Breast epithelium (tissue), 4 donors: ENCODE data around the gene CCDC88C. TPM values are rescaled to one million over a fixed set of nuclear protein-coding genes. Genes with fewer than 3 reads are reported as not detected.
A peak's percentile ranks its signal among the peaks of the same experiment; 100 is the strongest.

Source experiments
- DNase-seq, 2 donors: peaks; one replicate each; pipeline ENCODE4 v3.0.0-alpha.2; 2019; ENCODE audit warnings: low spot score in 2 of 2
- H3K27ac ChIP-seq, 2 donors: fragments of 200-600 bp; sonication (generic) in 1 of 2; one replicate each; pipeline ENCODE4 v1.5.1; 2016 to 2019; ENCODE audit warnings: mild to moderate bottlenecking in 1 of 2
- H3K27me3 ChIP-seq, 2 donors: fragments of 200-600 bp; sonication (generic) in 1 of 2; one replicate each; pipeline versions ENCODE4 v1.5.1 to v1.6.0; 2017 to 2019; ENCODE audit warnings: control low read depth in 1 of 2, mild to moderate bottlenecking in 1 of 2
- H3K36me3 ChIP-seq: fragments of 200-600 bp; one replicate; pipeline ENCODE4 v1.5.1; 2019
- H3K4me1 ChIP-seq, 2 donors: fragments of 200-600 bp; sonication (generic); one replicate each; pipeline ENCODE4 v1.5.1; 2016 to 2019; ENCODE audit warnings: control low read depth in 1 of 2
- H3K4me3 ChIP-seq, 3 donors: fragments of 200-600 bp; sonication (generic); 1 replicate in 2 of 3; 2 replicates in 1 of 3; pipeline ENCODE4 v1.5.1; 2016 to 2019; ENCODE audit warnings: mild to moderate bottlenecking in 3 of 3, moderate library complexity in 2 of 3
- H3K9me3 ChIP-seq, 2 donors: fragments of 200-600 bp; sonication (generic) in 1 of 2; one replicate each; pipeline ENCODE4 v1.5.1; 2016 to 2019; ENCODE audit warnings: control low read depth in 1 of 2
- POLR2A ChIP-seq: fragments of 450-650 bp; IDR thresholded peaks from one replicate; pipeline ENCODE4 v1.6.1; 2016; ENCODE audit warnings: antibody characterized with exemption, mild to moderate bottlenecking, moderate library complexity
- POLR2AphosphoS5 ChIP-seq, 3 donors: sonication (generic); formaldehyde crosslinking; IDR thresholded peaks; one replicate each; pipeline ENCODE4 v1.6.1; 2017; ENCODE audit warnings: antibody characterized with exemption in 3 of 3
- intact Hi-C: fragments of 100-400 bp; cut with DNase I; formaldehyde crosslinking; loops from one replicate; pipeline ENCODE4 v1.15.1; 2023; ENCODE audit warnings: low total_unique reads
- total RNA-seq, 3 donors: library from RNA; depleted of rRNA; stranded (reverse); fragments of >200 nt; gene quantifications; one replicate each; pipeline ENCODE4 v1.1.0, GENCODE V29; 2016
- TF ChIP-seq, protein P1 (sequence below), 3 donors: fragments of 450-650 bp; IDR thresholded peaks; one replicate each; pipeline ENCODE4 v1.5.1; 2016 to 2017; ENCODE audit warnings: antibody characterized with exemption in 3 of 3, mild to moderate bottlenecking in 3 of 3, moderate library complexity in 3 of 3

The CCDC88C gene
- total RNA-seq, 3 donors from 2014 or later, result 5.8 to 25.9 (median 19.3) TPM

- Histone ChIP-seq H3K4me3 (no peak overlapping the region), H3K36me3 (no peaks in the 10 kb centered on the region), H3K27me3 (no peaks in the 10 kb centered on the region), H3K27ac (no peak overlapping the region), H3K9me3 (no peaks in the 10 kb centered on the region), H3K4me1 (peaks cover 0 to 3% of the 10 kb centered on the region in 2 donors)
- DNase-seq, result no peak
- intact Hi-C loops, result no loop called here
- TF ChIP-seq POLR2A (no peak), POLR2AphosphoS5 (IDR thresholded peaks at IDR 0.05) (no peak)
- TF ChIP-seq, protein P1, sequence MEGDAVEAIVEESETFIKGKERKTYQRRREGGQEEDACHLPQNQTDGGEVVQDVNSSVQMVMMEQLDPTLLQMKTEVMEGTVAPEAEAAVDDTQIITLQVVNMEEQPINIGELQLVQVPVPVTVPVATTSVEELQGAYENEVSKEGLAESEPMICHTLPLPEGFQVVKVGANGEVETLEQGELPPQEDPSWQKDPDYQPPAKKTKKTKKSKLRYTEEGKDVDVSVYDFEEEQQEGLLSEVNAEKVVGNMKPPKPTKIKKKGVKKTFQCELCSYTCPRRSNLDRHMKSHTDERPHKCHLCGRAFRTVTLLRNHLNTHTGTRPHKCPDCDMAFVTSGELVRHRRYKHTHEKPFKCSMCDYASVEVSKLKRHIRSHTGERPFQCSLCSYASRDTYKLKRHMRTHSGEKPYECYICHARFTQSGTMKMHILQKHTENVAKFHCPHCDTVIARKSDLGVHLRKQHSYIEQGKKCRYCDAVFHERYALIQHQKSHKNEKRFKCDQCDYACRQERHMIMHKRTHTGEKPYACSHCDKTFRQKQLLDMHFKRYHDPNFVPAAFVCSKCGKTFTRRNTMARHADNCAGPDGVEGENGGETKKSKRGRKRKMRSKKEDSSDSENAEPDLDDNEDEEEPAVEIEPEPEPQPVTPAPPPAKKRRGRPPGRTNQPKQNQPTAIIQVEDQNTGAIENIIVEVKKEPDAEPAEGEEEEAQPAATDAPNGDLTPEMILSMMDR (IDR thresholded peaks at IDR 0.05), result no peak
Observed at GRCh38 chr14:91400696-91401095, 16.9 kb downstream of the CCDC88C start.

- intact Hi-C loops, result no loop called here
- TF ChIP-seq POLR2AphosphoS5 (IDR thresholded peaks at IDR 0.05) (no peak), POLR2A (no peak)
- TF ChIP-seq, protein P1 (IDR thresholded peaks at IDR 0.05), result no peak
- DNase-seq, result no peak
- peaks cover 0 to 5% of the 10 kb centered on the region in 2 donors for H3K4me1 ChIP-seq
- no peaks in the 10 kb centered on the region for H3K27me3 ChIP-seq
- H3K27ac ChIP-seq, result no peak overlapping the region
- peak overlapping the region in 1 of 3 donors; percentile 43 for H3K4me3 ChIP-seq
- H3K36me3 ChIP-seq, result no peaks in the 10 kb centered on the region
- no peaks in the 10 kb centered on the region for H3K9me3 ChIP-seq
Observed at GRCh38 chr14:91399868-91400640, 17.6 kb downstream of the CCDC88C start.

DNA sequence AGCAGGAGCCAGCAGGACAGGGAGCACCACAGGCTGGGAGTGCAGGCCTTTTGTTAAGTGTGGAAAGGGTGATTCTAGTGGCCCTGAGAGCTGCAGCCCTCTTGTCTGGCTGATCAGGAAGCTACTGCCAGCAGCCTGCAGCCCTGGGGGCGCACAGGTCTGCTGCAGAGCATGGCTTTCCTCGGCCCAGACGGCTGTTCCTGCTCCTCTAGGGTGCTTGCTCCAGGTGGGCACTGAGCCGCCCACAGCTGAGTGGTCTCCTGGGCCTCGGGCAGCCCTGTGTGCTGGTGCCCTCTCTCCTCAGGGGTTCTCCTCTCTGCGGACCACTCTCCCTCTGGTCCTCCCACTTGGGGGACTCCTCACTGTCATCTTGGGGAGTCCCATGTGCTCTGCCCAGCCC lies 18.9 kb downstream of the CCDC88C start:
- no peak overlapping the region for H3K4me3 ChIP-seq
- intact Hi-C loops, result no loop called here
- no peaks in the 10 kb centered on the region for H3K9me3 ChIP-seq
- no peak for TF ChIP-seq POLR2AphosphoS5 (IDR thresholded peaks at IDR 0.05)
- TF ChIP-seq, protein P1 (IDR thresholded peaks at IDR 0.05), result no peak
- TF ChIP-seq POLR2A, result no peak
- no peak for DNase-seq
- no peaks in the 10 kb centered on the region for H3K27me3 ChIP-seq
- H3K27ac ChIP-seq, result no peak overlapping the region
- peaks cover 0 to 5% of the 10 kb centered on the region in 2 donors for H3K4me1 ChIP-seq
- no peaks in the 10 kb centered on the region for H3K36me3 ChIP-seq

- peaks cover 0 to 5% of the 10 kb centered on the region in 2 donors for H3K4me1 ChIP-seq
- no peak overlapping the region for H3K27ac ChIP-seq
- TF ChIP-seq, protein P1 (IDR thresholded peaks at IDR 0.05), result no peak
- no peak for TF ChIP-seq POLR2A
- no peak for TF ChIP-seq POLR2AphosphoS5 (IDR thresholded peaks at IDR 0.05)
- no peaks in the 10 kb centered on the region for H3K9me3 ChIP-seq
- no peak for DNase-seq
- H3K4me3 ChIP-seq, result no peak overlapping the region
- no peaks in the 10 kb centered on the region for H3K27me3 ChIP-seq
- intact Hi-C loops, result no loop called here
- no peaks in the 10 kb centered on the region for H3K36me3 ChIP-seq
Observed at GRCh38 chr14:91397965-91398591, 19.5 kb downstream of the CCDC88C start.
